NCI-H526 treated with DMSO at 0.1 percent for 48 hours (cell line): ENCODE data around the gene PPP2R5D.
A peak's percentile ranks its signal among the peaks of the same experiment; 100 is the strongest.
"Not testable (repeated sequence)": the region's sequence is repeated elsewhere in the genome, so short reads cannot be mapped to it uniquely, and the experiment has no call there.

Source experiments
- DNase-seq: peaks from one replicate; lab custom pipeline; 2025; lab: John Stamatoyannopoulos, UW

Gene PPP2R5D

GRCh38 chr6:42996513-42996912 is 12.1 kb downstream of the PPP2R5D start:
- DNase-seq = no peak

GRCh38 chr6:42998205-42998604 is 13.8 kb downstream of the PPP2R5D start:
- not testable (repeated sequence) for DNase-seq

- no peak for DNase-seq
Observed at GRCh38 chr6:43001843-43002242, 17.5 kb downstream of the PPP2R5D start.

DNA sequence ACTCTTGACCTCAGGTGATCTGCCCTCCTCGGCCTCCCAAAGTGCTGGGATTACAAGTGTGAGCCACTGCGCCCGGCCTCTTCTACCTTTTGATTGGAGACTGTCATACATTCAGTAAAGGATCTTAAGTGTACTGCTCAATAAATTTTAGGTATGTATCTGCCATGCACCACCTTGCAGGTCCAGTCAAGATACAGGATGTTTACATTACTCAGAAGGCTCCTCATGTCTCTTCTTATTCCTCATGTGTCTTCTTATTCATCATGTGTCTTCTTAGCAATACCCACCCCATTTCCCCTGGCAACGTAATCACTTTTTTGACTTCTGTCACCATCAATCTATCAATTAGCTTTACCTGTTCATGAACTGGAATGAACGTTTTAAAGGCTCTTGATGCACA is 21.5 kb downstream of the PPP2R5D start:
- no peak for DNase-seq

DNA sequence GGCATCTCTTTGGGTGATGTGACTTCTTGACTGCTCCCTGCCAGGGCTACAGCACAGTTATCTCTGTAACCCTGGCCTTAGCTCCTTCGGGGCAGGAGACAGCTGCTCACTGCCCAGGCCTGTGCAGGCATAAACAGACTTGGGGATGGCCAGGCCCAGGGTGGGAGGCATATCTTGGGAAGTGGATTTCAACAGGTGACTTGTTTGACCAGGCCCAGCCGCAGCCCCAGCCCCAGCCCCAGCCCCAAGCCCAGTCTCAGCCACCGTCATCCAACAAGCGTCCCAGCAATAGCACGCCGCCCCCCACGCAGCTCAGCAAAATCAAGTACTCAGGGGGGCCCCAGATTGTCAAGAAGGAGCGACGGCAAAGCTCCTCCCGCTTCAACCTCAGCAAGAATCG is 21.9 kb downstream of the PPP2R5D start:
- no peak for DNase-seq

GRCh38 chr6:43007126-43007525 is 22.8 kb downstream of the PPP2R5D start:
- DNase-seq = no peak

DNA sequence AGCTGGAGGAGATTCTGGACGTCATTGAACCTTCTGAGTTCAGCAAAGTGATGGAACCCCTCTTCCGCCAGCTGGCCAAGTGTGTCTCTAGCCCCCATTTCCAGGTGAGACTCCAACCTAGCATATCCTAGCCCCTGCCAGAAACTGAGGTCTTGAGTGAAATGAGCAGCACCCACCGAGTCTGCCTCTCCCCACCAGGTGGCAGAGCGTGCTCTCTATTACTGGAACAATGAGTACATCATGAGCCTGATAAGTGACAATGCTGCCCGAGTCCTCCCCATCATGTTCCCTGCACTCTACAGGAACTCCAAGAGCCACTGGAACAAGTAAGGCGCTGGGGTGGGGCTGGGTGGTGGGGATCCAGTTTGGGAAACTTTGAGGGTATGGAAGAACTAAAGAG is 24.8 kb downstream of the PPP2R5D start:
- peak; percentile 10 for DNase-seq

GRCh38 chr6:43011207-43011606 is 26.8 kb downstream of the PPP2R5D start:
- DNase-seq = no peak

- no peak for DNase-seq
Observed at GRCh38 chr6:43012364-43012763, 28.0 kb downstream of the PPP2R5D start.

DNA sequence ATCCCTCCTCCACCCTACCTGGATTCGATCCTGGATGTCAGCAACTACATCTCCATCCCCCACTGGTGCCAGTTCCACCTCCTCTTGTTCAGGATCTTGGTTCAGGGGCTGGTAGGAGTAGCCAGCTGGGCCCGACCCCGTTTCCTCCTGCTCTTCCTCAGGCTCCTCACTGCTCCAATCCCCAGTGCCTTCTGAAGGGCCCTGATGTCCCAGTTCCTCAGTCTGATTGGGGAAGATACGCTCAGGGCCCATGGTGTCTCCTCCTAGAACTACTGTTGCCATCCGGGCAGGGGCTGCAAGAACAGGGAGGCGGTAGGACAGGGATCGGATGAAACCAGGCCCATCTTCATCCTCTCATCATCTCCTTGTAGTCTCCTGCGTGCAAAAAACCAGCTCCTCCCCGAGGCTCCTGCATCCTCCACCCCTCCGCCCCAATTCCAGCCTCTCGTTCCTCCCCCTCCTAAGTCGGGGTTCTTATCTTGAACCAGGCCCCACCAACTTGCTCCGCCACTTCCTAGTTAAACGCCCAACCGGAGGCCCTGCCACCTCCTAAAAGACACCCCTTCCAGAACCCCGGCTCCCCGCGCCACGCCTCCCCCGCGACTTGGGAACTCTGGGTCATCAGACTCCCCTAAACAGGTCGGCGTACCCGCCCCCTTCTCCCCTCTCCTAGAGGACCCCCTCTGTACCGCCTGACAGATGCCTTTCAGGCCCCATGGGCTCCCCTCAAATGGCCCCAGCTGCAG is 28.9 kb downstream of the PPP2R5D start:
- no peak for DNase-seq

- DNase-seq = peak; percentile 99
Observed at GRCh38 chr6:43013843-43014433, 29.6 kb downstream of the PPP2R5D start, which contains the start of the genes KLHDC3 and MEA1. KLHDC3 (plus strand) TSS chr6:43014249; CDS start chr6:43017193, 2,944 bp downstream. MEA1 (minus strand) TSS chr6:43013946; CDS start chr6:43013813, 133 bp downstream.

GRCh38 chr6:43014434-43014909 is 30.1 kb downstream of the PPP2R5D start:
- no peak for DNase-seq

DNA sequence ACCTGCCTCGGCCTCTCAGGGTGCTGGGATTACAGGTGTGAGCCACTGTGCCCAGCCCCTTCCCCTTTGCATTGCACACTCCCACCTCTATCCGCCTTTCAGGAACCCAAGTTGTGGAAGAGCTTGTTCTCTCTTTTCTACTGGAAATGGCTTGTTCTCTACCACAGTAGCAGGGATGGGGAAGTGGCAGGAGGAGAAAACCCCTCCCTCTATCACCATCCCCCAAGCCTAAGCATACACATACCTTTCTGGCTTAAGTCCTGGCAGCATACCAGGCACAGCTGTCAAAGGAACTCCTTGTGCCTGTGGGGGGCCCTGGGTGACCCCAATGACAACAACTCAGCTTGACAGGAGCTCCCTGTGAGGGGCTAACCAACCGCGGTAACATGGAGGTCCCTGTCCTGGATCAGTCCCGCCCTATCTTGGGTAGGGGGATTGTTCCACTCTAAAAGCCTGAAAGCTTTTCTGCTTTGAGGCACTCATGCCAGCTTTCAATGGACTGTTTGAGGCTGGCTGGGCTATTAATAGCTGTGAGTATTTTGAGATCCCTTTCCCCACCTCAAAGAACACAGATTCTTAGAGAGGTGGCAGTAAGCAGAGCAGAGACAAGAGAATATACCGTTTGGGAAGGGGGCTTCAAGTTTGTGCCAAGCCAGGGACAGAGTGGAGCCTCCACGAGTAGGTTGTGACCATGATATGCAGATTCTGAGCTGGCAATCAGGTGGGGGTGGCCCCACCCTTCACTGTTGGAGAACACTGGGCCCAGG is 32.0 kb downstream of the PPP2R5D start:
- no peak for DNase-seq

DNA sequence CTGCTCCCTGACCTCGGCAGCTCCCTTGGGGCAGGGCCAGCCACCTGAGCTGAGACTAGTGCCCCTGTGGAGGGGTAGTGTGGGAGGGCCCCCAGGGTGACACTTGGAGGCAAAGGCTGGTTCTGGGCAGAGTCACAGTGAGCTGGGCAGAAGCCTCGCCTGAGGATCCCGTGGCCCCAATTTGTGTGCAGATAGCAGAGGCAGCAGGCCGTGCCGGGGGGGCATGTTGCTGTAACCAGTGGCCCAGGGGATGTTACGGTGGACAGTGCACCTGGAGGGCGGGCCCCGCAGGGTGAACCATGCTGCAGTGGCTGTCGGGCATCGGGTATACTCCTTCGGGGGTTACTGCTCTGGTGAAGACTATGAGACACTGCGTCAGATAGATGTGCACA is 32.6 kb downstream of the PPP2R5D start:
- DNase-seq = no peak

GRCh38 chr6:43019152-43019551 is 34.8 kb downstream of the PPP2R5D start:
- no peak for DNase-seq

GRCh38 chr6:43020052-43020705 is 35.8 kb downstream of the PPP2R5D start:
- DNase-seq = no peak

GRCh38 chr6:43020847-43021246 is 36.5 kb downstream of the PPP2R5D start:
- no peak for DNase-seq

DNA sequence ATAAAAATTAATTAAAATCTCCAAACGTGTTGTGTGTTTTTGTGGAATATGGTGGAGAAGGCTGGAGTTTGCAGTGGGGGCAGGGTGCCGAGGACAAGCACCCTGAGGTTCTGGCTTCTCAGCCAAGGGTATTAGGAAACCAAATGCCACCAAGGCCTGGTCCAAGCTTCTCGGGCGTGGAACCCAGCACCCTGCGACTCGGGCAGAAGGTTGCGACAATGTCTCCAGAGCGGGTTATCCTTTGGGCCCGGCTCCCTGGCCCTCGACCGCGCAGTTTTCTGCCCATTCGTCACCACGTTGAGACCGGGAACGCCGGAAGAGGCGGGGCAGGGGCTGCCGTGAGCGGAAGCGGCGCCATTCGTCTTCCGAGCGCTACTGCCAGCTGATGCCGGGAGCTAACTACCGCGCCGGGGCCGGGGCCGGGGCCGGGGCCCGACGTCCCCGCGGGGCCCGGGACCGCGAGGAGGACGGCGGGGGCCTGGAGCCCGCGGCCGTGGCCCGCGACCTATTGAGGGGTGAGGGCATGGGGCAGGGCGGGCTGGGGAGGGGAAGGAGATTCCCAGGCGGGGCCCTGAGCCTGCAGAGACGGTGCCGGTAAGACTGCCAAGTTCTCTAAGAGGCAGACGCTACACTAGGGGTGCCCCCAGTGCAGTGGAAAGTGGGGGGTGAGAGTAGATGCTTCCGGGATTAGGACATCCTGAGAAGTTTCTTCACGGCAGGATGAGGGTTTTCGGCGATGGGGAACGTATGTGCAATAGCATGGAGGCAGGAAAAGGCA is 37.1 kb downstream of the PPP2R5D start, which contains the start of gene RRP36:
Gene RRP36, plus strand, starts transcription at position 354 of the 778 bp plus-strand sequence. Its CDS starts 32 bp downstream, at position 386.
- DNase-seq = no peak

GRCh38 chr6:43024436-43024835 is 40.1 kb downstream of the PPP2R5D start:
- DNase-seq = no peak

DNA sequence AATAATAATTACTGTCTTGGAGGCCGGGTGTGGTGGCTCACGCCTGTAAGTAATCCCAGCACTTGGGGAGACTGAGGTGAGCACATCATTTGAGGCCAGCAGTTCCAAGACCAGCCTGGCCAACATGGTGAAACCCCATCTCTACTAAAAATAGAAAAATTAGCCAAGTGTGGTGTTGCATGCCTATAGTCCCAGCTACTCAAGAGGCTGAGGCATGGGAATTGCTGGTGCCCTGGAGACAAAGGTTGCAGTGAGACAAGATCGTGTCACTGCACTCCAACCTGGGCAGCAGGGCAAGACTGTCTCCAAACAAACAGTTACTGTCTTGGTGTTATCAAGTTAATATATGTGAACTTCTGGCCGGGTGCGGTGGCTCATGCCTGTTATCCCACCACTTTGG is 42.0 kb downstream of the PPP2R5D start:
- DNase-seq = no peak

- DNase-seq = no peak
Observed at GRCh38 chr6:43029120-43029519, 44.8 kb downstream of the PPP2R5D start.
